CD4-positive, alpha-beta T cell treated with Interleukin-10 for 1 hour (primary cell): ENCODE results near the gene SPG7.

Experiments used
- DNase-seq: peaks from one replicate; pipeline ENCODE4 v3.0.0-alpha.2; 2020

SPG7 gene

GRCh38 chr16:89602273-89602951, 94.2 kb downstream of the SPG7 start:
- DNase-seq = peak; percentile 45

- no peak for DNase-seq
These were observed 94.9 kb downstream of the SPG7 start for GRCh38 chr16:89602952-89603590.

GRCh38 chr16:89604764-89605163, 96.6 kb downstream of the SPG7 start:
- no peak for DNase-seq

- DNase-seq = no peak
These were observed 97.2 kb downstream of the SPG7 start for GRCh38 chr16:89605186-89605970.

- DNase-seq = no peak
These were observed 97.8 kb downstream of the SPG7 start for GRCh38 chr16:89606006-89606405.
